HG03354 (cell line): ENCODE data around the gene OXTR.
A peak's percentile ranks its signal among the peaks of the same experiment; 100 is the strongest.

ENCODE experiments used
- ATAC-seq: cut with Tn5 transposase; IDR thresholded peaks from one replicate; pipeline ENCODE4 v1.9.1; 2021; ENCODE audit warnings: mild to moderate bottlenecking; ENCODE audit not compliant: unreplicated experiment, poor library complexity, severe bottlenecking

OXTR gene

DNA sequence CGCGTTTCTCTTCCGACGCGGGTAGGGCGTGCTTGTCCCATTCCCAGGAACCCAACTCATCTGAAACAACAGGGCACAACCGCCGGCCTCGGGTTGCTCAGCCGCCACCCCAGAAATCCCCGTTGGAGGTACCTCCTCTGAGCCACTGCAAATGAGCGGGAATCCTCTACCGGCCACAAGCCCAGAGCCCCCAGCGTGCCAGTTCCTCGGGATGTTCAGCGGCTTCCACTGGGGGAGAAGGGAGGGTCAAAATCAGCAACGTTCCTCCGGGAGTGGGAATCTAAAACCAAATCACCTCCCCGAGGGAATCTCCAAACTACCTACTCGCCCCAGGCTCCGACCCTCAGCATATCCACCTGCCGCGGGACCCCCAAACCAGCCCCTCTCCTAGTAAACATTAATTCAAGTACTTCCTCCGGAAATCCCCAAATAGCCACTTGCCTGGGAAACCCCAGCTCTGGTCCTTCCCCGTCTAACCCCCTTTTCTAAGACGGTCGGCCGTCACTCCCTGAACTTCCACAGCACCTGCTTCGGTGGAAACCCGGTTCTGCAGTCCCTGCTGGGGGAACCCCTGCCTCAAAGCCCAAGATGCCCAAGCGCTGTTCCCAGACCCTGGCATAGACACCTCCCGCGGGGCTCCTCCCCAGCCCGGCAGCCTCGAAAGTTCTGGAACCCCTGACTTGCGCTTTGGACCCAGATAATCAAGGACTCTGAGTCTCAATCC lies 887 bp downstream of the OXTR start:
- peak; percentile 25 for ATAC-seq

DNA sequence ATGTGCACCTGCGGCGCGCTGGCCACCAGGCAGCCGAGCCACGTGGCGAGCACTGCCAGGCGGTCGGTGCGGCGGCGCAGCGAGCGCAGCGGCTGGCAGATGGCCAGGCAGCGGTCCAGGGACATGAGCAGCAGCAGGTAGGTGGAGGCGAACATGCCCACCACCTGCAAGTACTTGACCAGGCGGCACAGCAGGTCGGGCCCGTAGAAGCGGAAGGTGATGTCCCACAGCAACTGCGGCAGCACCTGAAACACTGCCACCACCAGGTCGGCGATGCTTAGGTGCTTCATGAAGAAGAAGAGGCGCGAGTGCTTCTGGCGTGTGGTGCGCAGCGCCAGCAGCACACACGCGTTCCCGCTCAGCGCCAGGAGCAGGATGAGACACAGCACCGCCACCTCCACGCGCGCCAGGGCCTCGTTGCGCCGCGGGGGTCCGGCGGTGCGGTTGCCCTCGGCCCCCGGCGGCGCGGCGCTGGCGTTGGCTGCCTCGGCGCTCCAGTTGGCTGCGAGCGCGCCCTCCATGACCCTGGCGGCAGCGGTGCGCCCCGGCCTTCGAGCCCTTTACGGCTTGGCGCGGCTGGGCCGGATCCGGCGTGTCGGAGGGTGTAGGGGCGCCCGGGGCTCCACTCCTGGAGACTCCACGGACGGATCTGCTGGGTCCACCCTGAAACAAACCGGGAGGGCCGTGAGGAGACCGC lies 1.6 kb downstream of the OXTR start:
- ATAC-seq: peak; percentile 62

DNA sequence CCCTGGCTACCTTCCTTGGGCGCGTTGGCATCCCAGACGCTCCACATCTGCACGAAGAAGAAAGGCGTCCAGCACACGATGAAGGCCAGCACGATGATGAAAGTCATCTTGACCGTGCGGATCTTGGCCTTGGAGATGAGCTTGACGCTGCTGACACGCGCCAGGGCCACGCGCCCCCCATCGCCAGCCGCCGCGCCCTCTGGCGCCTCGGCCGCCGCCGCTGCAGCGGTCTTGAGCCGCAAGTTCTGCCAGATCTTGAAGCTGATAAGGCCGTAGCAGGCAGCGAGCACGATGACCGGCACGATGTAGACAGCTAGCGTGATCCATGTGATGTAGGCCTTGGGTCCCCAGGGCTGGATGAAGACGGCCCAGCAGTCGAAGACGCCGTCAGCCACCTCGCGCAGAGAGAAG lies 2.2 kb downstream of the OXTR start:
- ATAC-seq: peak; percentile 11

DNA sequence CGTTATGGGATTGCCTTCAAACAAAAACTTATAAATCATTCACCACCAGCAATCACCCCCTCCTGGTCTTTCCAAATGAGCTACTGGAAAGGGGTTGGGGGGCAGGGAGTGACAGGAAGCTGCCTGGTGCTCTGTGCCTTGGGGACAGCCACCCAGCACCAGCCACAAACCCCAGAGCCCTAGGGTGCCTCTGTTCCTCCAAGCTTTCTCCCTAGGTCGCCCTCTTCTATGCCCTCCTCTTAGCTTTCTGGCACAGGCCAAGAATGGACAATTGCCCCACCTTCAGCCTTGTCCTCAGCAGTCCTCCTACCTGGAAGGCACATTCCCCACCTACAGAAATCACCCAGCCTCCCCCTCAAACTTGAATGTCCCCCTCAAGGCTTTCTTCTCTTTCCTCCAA lies 3.3 kb downstream of the OXTR start:
- ATAC-seq: no peak

DNA sequence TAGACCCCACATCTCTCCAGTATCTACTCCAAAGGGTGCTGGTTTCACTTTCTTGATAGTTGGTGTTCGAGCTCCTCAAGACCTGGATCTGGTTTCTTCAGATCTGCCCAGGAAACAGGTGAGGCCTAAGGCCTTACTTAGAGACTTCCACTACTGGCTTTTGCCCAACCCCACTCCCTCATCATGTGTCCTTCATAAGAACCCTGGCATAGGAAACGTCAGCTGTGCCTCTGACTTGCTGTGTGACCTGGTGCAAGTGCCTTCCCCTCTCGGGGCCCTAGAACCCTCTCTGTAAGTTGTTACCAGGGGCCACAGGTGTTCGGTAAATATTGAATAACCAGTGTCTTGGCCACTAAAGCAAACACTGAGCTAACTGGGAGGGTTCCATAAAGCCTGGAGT lies 3.9 kb downstream of the OXTR start:
- no peak for ATAC-seq

DNA sequence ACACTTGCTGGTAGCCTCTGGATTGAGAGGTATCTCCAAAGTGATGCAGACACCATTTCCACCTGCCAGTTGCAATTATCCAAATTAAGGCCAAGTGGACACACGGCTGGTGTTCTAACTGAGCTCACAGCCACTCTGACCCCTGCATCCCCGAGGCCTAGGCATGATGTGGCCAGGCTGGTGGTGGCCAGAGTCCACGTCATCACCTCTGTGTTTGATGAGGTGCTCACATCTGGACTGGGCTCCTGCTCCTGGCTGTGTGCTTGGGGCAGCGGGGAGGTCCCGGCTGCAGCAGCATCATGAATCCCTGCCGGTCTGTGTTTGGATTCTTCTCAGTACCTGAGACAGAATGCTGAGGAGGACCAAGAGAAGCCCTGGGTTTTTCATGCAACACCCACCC lies 4.9 kb downstream of the OXTR start:
- ATAC-seq: no peak

DNA sequence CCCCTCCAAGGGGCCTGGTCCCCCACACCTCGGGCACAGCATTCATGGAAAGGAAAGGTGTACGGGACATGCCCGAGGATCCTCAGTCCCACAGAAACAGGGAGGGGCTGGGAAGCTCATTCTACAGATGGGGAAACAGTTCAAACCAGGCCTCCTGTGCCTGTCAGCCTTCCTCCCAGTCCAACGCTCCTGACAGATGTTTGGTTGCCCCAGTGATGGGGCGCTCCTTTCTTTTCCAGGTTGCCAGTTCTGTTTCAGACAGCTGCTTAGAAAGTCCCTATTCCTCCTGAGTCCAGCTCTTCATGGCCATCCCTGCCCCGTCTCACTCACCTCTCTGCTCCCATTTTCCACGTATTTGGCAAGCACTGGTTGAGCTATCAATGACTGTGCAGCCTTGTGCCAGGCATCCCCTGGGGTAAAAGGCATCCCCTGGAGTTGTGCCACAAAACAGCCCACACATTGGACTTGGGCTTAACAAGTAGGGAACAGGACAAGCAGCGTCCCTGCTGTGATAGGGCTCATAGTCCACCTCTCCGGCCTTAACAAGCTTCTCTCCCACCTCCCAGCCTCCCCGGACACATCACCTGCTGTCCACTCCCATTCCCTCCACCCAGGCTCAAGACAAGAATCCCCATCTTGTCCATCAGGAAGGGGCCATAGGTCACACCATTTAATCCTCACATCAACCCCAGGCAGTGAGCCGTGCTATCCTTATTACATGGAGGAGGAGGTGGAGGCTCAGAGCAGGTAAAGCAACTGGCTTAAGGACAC lies 6.6 kb downstream of the OXTR start:
- ATAC-seq: no peak

DNA sequence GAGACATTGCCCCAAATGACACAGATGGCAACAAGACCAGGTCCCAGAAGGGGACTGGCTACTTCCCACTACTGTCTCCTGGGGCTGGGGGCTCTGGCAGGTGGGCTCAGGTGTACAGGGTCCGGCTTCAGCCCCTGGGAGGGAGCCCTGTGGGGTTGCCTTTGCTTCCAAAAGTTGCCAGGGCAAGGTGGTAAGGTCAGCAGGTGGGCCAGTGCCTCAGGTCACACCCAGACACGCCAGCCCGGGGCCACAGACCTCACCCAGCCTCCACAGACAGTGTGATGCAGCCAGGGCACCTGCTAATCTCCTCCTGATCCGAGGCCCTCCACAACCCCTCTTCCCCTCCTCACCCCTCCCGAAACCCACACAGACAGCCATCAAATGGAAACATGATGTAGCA lies 7.5 kb downstream of the OXTR start:
- no peak for ATAC-seq

DNA sequence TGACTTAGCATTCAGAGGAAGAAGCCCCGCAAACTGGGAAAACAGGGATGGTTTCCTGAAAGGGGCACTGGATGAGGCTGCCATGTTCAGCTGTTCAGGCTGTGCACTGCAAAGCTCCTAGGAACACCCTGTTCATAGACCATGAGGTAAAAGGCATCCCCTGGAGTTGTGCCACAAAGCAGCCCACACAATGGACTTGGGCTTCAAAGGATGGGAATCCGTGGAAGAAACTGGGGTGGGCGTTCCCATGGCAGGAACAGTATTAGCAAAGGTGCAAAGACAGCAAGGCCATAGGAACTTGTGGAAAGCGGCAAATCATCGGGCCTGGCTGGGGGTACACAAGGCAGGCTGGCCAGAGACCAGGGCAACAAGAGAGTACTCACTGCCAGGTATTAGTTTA lies 8.9 kb downstream of the OXTR start:
- ATAC-seq: no peak

DNA sequence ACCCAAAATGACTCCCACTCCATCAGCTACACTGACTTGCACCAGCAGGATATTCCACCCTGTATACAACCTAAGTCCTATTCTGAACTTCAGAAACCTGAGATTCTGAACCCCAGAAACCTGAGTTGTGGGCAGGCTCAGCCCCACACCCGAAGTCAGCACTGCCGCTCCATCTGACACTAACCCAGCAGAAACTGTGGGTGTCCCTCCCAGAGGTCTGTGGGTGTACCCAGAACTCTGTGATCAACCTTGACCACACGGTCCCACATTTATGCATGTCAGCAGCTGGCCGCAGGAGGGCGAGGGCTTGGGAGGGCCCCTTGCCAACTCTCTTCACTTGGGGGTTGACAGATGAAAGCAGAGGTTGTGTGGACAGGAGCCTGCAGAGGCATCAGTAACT lies 9.3 kb downstream of the OXTR start:
- ATAC-seq: no peak

DNA sequence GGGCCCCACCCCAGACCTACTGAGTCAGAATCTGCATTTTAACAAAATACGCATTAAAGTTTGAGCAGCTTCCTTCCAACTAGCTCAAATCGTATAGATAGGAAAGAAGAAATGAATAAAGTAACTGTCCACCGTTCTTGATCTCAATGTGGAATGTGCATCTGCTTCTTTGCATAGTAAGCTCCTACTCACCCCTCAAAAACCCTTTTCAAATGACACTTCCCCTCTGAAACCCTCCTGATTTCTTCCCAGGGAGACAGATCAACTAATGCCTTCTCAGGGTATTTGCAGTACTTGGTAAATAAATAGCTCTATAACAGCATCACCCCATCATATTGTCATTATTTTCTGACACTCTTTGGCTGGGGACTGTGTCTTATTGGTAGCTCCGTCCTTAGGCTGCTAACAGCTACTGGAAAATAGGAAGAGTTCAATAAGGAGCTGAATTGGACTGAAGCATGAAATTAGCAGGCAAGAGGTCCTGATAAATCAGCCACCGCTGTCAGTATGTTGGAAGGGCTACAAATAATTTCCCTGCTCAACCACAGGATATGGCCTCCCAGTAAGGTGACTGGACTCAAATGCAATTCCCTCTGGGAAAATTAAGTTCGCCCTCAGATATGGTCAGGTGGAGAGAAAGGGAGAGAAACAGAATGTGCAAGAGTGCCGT lies 10.2 kb downstream of the OXTR start:
- no peak for ATAC-seq

DNA sequence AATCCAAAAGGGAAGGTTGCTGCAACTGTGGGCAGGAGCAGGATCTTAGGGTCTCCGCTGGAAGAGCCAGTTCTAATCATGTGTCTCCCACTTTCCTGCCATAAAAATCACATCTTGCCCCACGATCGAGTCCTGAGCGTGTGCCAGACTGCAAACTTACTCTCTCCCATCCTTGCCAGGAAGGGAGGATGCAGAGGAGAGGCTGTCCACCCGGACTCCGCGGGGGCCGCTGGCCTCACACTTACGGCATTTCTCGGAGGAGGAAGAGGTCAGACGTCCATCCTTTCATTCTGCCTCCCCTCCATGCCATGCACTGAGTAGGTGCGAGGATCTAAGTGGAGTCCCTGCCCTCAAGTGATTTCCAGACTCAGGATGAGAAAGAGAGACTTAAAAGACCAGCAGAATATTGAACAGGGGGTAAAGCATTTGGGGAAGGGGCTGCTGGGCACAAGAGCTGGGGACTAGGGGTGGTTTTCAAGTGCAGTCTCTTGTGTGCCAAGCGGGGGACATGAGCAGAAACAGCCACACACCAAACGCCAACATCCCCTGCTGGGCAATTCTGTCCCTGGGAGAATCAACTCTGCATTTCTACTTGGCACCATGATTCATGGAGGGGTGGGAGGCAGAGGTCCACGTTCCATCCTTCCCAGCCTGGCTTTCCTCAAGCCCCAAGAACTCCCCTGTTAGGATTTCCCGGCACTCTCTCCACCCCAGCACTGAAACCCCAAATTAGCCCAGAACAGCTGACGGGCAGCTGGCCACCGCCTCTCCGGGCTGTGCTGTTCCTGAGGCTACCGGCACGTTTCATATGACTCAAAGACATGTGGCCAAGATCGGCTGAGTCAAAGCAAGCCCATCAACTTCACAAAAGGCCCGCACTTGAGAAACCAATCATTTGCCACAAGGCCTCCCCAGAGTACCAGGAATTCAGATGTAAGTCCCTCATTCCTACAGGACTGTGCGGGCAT lies 11.6 kb downstream of the OXTR start:
- no peak for ATAC-seq

DNA sequence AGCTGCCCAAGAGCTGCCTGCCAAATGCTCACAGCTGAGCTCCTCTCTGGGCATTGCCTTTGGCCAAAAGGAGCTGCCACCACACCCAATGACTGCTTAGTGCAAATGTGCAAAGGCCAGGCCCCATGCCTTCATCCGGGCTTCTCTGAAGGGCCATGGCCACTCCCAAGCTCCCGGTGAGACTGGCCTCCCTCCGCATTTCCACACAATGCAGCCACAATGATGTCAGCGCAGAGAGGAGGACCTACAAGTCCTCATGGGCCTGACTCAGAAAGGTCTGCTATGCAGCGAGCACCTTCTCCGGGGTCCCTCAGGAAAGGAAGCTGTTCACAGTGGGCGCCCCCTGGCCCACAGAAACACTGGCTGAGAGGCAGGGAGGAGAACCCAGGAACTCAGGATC lies 12.7 kb downstream of the OXTR start:
- no peak for ATAC-seq

DNA sequence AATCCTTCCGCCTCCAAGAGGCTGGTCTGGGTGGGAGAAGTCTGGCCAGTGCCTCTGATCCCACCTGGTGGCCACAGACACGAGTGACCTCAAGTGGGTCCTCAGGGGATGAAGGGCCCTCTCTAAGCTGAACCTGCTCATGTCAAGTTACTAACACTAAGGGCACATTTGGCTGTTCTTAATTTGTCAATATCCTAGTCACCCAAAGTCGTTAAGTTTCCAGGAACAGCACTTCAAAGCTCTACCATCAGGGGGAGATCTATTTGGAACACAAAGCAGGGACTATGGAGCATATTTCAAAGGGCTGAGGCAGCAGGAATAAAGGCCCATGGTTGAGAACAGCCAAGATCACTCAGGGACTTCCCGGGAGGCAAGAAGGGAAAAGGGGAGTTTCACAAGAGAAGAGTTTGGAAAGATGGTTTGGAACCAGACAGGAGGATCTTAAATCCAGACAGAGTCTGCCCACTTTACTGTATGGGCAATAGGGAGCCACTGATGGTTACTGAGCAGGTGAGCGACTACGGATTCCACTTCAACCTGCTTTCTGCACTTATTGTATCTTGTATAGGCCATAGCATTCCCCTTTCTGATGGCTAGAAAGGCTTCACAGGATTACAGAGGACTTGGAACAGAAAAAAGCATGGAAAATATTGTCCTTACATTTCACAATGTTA lies 13.7 kb downstream of the OXTR start:
- no peak for ATAC-seq

DNA sequence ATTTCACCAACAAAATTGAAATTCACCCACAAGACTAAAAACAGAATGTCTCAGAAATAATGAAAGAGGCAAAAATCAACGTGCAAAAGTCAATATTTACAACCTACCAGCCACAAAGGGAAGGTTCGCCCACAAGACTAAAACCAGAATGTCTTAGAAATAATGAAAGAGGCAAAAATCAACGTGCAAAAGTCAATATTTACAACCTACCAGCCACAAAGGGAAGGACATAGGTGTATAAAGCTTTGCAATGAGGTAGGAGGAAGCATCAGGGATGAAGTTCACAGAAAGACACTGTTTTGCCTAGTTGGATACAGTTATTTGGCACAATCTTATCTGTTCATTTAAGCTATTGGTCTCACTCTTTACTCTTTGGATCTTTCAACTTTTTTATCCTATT lies 14.3 kb downstream of the OXTR start:
- ATAC-seq: no peak

DNA sequence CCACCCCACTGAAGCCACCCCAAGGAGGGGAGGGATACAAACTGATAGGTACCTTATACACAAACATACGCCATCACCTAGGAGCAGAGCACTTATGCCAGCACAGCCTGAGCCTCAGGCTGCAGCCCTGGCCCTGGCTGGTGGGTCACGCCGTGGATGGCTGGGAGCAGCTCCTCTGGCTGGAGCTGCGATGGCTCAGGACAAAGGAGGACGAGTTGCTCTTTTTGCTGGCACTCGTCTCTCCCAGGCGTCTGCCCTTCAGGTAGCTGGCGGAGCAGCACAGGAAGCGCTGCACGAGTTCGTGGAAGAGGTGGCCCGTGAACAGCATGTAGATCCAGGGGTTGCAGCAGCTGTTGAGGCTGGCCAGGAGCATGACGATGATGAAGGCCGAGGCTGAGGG lies 16.6 kb downstream of the OXTR start:
- ATAC-seq: no peak

DNA sequence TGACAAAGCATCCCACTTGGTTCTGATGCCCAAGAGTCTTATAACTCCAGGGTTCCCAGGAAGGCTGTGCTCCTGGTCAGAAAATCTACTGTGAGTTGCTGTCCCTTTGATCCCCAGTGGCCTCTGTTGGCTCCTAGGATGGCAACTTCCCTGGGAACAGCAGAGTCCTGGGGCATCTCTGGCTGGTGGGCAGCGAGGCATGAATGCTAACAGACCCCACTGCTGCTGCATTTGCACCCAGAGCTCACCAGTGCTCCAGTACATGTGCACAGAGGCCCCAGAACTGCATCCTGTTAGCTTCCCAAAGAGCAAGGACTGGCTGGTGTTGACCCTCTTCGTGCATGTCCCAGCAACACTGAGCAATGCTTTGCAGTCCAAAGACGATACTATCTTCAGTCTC lies 20.1 kb downstream of the OXTR start:
- no peak for ATAC-seq

DNA sequence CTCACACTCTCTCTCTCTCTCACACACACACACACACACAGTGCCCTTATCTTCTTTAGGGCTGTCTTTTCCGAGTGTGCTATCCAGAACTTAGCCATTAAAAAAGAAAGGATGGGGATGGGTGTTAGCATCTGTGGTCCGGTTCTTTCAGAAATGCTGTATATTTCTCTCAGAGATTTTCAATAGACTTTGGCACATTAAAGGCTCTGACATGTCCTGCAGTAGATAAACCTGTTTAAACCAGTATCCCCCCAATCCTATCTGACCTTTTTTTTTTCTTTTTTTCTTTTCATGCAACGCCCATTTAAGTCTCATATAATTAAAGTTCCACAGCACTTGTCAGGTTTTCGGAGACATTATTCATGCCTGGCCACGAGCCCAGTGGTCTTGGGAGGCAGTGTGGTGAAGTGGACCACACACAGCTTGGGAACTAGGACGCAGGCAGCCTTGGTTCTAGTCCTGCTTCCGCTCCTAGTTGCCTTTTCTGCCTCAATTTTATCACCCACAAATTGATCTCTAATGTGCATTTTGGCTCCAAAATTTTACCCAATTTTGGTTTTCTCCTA lies 22.6 kb downstream of the OXTR start:
- ATAC-seq: no peak
